K562 (cell line): Measurements from ENCODE around the gene SRI. TPM values are rescaled to one million over a fixed set of nuclear protein-coding genes. Genes with fewer than 3 reads are reported as not detected.

Source experiments
- ATF7 ChIP-seq: fragments of 450-650 bp; IDR thresholded peaks from 2 replicates; pipeline ENCODE4 v1.7.1; 2014; ENCODE audit warnings: mild to moderate bottlenecking, moderate library complexity
- JUND ChIP-seq, 2 experiments: IDR thresholded peaks; 2 replicates in 1 of 2; 3 replicates in 1 of 2; pipeline ENCODE4 v1.6.1; 2011; ENCODE audit warnings: borderline replicate concordance in 2 of 2, low read depth in 2 of 2, low read length in 2 of 2, improper control_type of control experiment in 1 of 2, missing biosample characterization in 1 of 2, missing genetic modification characterization in 1 of 2, missing genetic modification reagents in 1 of 2
- MCM3 ChIP-seq: fragments of 450-650 bp; IDR thresholded peaks from 2 replicates; pipeline ENCODE4 v1.6.1; 2016
- RREB1 ChIP-seq: fragments of 250-450 bp; sonication (Bioruptor Pico); IDR thresholded peaks from 2 replicates; pipeline ENCODE4 v1.4.0; 2020
- ZBTB40 ChIP-seq, 2 experiments: fragments of 450-650 bp in 1 of 2; sonication (generic) in 1 of 2; formaldehyde crosslinking in 1 of 2; IDR thresholded peaks; 2 replicates each; pipeline versions ENCODE4 v1.7.1 to v1.9.0; 2016 to 2022; ENCODE audit warnings: inconsistent platforms in 1 of 2, mild to moderate bottlenecking in 1 of 2, missing genetic modification reagents in 1 of 2
- ZFX ChIP-seq: sonication (generic); formaldehyde crosslinking; IDR thresholded peaks from 2 replicates; pipeline ENCODE4 v1.8.0; 2022; ENCODE audit warnings: mild to moderate bottlenecking, missing genetic modification reagents, moderate library complexity
- polyA plus RNA-seq, 8 experiments: library from polyadenylated mRNA; depleted of rRNA in 4 of 8; stranded (reverse) in 5 of 8; unstranded in 3 of 8; fragments of >200 nt; fragmentation: Nextera tagmentation in 2 of 8; fragmentation: Illumina TruSeq in 1 of 8; extraction: Ambion mirVana in 2 of 8; extraction: Trizol in 1 of 8; gene quantifications; 2 replicates each; pipeline versions ENCODE4 v1.2.1 to v1.2.3, GENCODE V29; 2011 to 2014; ENCODE audit warnings: inconsistent platforms in 1 of 8, missing spikeins in 1 of 8
- total RNA-seq, 7 experiments: library from RNA; depleted of rRNA in 6 of 7; stranded (reverse); fragments of >200 nt in 6 of 7; fragmentation: Illumina TruSeq in 2 of 7; extraction: Trizol in 2 of 7; gene quantifications; 2 replicates each; pipeline versions ENCODE4 v1.2.1 to v1.2.3, GENCODE V29; 2011 to 2021; ENCODE audit warnings: low replicate concordance in 1 of 7
- TF ChIP-seq, protein P1 (sequence below): fragments of 150-350 bp; conservative IDR thresholded peaks from 2 replicates; pipeline ENCODE4 v1.6.1; 2014; ENCODE audit warnings: low read length

SRI gene
- total and polyA plus RNA-seq, 9 of the 15 experiments (the other 6 are each of a cell fraction or from before 2014, with no cell fraction given), result 56.4 to 158 (median 119) TPM

DNA sequence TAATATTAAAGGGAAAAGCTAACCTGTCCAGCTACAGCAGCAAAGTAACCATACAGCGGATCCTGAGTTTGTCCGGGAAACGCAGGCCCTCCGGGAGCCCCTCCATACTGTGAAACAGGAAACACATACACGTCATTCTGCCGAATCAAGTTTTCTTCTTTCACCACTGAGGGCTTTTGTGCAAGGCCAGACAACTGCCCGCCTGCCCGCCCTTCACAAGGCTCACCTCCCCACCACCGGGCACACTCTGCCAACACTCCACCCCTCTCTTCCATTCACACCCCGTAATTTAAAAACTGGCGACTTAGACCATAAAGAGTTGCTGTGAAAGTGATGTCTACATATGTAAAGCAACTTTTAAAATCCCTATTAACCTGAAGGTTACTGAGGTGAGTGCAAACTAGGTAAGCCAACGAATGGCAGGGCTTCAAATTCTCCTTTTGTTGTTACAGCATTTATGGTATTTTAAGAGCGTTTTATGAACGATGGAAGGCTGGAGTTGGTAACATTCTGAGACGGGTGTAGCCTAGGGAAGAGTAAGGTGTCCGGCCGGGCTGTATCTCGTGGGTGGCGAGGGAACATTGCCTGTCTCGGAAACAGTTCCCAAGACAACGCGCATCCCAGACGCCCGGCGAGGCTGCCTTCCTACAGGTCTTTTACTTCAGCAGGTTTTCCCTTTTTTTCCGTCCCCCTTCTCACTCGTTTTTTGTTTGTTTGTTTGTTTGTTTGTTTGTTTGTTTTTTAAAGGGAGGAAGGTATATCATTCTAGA, 817 bp downstream of the SRI start (continued):
- TF ChIP-seq RREB1 (CRISPR knock-in tag) (0 out of 2 replicates have a peak, but pooled peaks have one; percentile 11), ZFX (CRISPR knock-in tag) (0 out of 2 replicates have a peak, but pooled peaks have one; percentile 24), MCM3 (no peak), ATF7 (0 out of 2 replicates have a peak, but pooled peaks have one; percentile 10), JUND (IDR thresholded peaks at IDR 0.05; ENCODE audit: borderline replicate concordance, low read depth, low read length) (0 out of 2 replicates have a peak, but pooled peaks have one; percentile 11), JUND (tag; IDR thresholded peaks at IDR 0.05; ENCODE audit: borderline replicate concordance, low read depth, low read length) (no peak), ZBTB40 (IDR thresholded peaks at IDR 0.05) (peak; percentile 38; the same call in 1 of the 2 replicates), ZBTB40 (CRISPR knock-in tag; IDR thresholded peaks at IDR 0.05) (no peak)
- TF ChIP-seq, protein P1, sequence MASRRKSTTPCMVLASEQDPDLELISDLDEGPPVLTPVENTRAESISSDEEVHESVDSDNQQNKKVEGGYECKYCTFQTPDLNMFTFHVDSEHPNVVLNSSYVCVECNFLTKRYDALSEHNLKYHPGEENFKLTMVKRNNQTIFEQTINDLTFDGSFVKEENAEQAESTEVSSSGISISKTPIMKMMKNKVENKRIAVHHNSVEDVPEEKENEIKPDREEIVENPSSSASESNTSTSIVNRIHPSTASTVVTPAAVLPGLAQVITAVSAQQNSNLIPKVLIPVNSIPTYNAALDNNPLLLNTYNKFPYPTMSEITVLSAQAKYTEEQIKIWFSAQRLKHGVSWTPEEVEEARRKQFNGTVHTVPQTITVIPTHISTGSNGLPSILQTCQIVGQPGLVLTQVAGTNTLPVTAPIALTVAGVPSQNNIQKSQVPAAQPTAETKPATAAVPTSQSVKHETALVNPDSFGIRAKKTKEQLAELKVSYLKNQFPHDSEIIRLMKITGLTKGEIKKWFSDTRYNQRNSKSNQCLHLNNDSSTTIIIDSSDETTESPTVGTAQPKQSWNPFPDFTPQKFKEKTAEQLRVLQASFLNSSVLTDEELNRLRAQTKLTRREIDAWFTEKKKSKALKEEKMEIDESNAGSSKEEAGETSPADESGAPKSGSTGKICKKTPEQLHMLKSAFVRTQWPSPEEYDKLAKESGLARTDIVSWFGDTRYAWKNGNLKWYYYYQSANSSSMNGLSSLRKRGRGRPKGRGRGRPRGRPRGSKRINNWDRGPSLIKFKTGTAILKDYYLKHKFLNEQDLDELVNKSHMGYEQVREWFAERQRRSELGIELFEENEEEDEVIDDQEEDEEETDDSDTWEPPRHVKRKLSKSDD, result no peak
